GM21423 (cell line): ENCODE measurements around the gene ZNF385A.

Experiments
- ATAC-seq: cut with Tn5 transposase; IDR thresholded peaks from one replicate; pipeline ENCODE4 v1.9.1; 2021; ENCODE audit warnings: mild to moderate bottlenecking, moderate library complexity; ENCODE audit not compliant: unreplicated experiment

ZNF385A gene

DNA sequence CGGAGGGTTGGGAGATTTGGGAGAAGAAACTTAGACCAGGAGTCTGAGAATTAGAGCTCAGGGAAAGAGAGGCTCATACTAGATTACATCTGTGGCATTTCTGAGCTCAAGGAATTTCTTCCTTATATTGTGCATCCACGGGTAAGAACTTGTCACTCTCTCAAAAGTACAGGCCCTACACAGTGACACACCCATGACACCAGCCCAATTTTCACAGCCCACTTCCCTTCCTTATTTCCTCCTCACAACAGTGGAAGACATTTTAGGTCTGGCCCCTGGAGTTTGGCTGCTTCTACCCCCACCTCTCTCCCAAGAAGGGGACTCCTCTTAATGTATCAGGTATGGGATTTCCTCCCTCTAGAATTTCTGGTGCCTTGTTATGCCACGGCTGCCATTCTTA is 9.2 kb upstream of the ZNF385A start:
- no peak for ATAC-seq

DNA sequence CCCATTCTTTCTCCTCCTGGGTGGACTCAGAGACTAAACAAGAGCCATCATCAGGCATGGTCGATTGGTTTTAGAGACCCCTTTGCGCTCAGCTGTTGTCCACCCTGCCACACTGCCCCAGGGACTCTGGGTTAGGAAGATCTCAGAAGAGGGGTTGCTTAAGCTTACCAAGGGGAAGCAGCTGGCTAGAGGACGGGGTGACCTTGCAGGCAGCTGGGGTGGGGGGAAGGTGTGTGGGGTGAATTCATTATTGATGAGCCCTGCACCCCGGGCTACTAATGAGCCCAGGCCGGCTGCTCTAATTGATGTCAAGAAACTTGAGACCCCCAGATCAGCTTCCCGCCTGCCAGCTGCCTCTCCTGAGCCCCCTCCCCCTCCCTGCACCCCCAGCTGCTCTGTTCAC is 8.7 kb upstream of the ZNF385A start:
- ATAC-seq = no peak

DNA sequence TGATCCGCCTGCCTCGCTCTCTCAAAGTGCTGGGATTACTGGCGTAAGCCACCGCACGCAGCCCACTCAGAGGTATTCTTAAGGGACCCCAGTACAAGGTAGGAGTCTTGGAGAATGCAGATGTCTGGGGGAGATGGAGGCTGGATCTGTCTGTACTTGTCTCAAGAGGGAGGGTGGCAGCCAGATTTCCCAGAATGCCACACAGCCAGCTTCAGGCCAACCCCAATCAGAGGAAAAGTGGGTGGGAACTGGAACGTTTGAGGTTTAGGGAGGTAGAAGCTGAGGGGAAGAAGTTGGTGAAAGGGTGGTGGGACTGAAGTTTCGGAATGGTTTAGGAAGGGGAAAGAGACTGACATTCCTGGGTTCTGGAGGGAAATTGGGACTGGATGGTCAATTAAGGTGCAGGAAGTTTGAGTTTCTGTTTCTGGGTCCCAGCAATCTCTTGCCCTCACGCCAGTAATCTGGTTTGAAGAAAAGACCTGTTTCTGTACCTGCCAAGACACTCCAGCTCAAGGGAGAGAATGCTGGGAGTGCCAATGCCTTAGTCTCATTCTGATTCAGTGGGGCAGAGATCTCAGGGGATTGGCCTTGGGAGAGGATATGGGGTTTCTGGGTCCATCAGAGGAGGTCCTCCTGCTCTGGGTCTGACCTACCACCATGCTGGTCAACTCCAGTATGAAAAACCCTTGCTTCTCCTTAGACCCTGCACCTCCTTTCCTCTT is 8.1 kb upstream of the ZNF385A start:
- no peak for ATAC-seq

DNA sequence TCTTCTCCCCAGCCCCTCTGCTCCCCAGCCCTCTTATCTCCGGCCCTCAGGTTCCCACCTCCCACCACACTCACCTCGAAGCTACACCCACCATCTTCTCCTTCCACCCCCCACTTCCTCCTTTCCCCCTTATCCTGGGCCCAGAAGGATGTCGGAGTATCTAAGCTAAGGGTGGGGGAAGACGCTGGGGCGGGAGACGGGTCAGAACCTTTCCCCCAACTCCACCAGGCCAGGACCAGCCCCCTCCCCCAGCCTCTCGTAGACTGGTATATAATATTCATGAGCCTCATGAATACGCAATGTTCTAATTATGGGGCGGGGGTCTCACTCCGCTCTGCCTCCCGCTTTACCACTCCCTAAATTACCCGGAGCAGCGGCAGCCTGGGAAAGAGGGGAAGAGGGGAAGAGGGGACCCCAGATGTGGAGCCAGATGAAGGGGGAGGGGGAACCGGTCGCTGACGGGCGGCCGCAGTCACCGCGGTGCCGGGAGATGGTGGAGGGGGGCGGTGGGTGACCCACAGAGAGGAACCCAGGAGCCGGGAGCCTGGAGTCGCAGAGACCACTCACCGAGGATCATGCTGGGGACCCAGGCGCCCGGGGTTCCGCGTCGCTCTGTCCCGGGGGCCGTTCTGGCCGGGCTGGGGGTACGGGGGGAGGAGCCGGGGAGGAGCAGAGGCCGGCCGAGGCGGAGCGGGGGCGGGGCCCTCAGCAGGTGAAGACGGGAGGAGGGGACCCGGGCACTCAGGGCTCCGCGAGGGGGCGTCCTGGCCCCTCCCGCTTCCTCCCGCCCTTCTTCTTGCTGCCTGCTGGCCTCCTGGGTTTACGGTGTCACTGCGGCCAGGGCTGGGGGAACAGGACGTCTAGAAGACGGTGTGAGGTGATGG is 6.4 kb upstream of the ZNF385A start:
- ATAC-seq = no peak

DNA sequence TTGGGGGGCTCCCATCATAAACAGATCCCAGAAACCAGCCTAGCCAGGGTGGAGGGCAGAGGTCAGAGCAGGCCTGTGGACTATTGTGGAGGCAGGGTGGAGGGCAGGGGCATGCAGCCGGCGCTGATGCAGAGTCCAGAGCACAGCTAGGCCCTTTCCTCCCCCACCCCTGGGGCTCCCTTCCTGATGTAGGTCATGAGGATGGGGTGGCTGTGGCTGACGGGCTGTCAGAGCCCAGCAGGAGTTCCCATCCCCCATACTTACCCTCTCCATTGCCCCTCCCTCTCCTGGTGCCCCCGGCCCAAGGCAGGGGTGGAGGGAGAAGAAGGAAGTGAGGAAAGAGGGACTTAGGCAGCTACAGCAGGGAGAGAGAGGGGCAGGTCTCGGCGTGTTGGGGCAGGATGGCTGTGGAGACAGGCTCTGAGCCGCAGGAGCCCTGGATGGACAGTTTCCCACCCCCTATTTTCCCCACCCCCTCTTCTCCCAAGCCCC is 5.7 kb upstream of the ZNF385A start:
- no peak for ATAC-seq

DNA sequence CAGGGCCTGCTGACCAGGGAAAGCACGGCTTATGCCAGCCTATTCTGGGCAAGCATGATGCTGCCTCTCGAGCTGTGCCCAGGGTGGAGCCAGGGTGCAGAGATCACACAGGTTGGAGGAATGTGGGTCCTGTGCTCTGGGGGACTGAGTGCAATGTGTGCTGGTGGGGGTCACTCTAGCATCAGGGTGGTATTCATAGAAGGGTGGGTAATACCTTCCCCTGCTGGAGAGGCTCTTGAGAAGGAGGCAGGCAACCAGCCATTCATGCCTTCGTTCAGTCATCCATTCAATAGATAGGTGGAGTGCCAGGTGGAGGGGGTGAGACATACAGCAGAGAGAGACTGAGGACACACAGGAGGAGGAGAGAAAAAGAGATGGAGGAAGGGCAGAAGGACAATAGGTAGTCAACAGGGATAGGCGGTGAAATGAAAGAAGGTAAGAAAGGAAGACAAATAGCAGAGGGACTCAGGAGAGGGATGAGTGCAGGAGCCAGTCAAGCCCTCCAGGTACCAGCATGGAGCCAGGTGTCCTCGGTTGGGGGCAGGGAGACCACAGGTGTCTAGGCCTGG is 5.2 kb upstream of the ZNF385A start:
- no peak for ATAC-seq

DNA sequence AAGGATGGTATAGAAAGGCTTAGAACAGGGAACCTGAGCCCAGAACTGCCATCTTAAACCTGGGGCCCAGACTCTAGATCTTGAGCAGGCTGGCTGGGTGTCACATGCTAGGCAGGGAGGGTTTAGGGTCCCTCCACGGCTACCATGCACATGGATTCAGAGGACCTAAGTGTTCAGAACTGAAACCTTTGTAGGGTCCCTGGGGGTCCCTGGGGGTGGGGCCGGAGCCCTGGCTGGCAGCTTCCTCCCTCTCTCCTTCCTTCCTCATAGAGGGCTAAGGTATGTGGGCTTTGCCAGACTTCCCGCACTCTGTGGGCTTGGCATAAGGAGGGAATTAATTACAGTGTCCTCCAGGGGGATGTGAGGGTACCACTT is 4.6 kb upstream of the ZNF385A start:
- no peak for ATAC-seq

DNA sequence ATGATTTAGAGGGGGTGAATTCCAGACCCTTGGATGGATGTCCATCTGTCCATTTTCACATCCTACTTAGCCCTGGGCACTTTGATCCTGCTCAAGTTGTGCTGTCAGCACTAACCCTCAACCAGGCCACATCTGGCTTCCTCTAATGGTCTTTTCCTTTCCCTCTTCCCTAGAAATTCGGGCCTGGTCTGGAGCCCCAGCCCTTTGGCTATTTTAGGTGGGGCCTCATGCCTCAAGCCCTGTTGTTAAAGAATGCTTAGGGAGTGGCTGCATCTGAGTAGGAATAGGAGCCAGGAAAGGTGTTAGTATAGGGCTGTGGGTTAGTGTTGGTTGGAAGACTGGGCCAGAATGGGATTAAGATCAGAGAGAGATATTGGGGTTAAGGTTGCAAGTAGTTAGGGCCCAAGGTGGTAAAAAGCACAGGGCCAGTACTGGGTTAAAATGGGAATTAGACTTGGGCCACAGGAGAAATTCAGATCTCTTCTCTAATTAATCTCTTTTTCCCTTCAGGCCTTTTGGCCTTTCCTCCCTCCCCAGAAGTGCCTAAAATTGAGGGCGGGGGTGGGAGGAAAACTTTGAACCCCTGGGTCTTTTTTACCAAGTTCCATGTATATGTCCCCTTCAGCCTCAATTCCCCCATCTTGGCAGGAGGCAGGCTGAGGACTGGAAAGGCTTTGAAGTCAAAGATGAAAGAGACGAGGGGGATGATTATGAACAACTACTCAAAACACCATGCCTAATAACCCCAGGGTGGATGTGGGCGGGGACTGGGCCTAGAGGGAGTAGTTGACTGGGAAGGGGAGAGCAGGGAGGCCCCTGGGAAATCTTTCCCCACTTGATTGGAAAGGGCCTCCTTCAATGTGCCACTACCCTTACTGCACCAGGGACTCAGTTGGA is 4.0 kb upstream of the ZNF385A start:
- no peak for ATAC-seq

DNA sequence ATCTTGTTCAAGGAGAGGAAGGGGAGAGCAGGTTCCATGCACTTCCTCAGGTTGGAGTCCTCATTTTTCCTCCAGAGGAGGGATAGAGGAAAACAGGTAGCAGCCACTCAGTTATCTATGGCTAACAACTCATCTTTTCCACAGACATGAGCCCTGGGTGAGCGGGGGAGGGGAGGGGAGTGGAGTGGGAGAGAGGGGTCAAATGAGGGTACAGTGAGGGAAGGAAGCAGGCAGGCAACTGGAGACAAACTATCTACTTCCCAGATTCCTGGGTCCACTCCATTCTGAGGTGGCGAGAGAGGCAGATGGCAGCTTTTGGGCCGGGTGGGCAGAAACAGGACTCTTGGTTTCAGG is 2.6 kb upstream of the ZNF385A start:
- no peak for ATAC-seq

DNA sequence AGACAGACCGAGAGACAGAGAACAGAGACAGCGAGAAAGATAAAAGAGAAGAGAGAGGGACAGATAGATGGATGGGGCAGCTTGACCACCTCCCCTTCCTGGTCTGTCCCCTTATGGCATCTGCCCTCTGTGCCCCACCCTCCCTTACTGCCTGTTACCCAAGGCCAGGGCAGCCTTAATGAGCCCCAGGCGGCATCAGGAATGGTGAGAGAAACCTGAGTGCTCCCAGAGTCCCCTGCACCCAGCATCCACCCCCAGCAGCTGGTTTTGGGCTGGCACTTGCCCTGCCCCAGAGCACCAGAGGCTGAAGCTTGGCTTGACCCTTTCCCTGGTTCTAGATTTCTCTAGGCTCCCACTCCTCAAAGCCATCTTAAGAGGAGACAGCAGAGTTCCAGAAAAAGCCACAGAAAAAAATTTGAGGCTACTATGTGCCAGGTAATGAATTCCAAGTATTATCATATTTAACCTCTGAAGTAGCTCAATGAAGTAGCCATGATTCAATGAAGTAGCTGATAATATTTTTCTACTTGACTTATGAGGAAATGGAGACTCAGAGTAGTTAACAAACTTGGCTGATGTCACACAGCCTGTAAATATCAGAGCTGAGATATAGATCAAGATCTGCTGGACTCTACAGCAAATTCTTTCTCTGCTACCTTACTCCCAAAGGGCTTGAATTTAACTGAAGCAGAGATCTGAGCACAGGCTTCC is 2.0 kb upstream of the ZNF385A start:
- no peak for ATAC-seq

DNA sequence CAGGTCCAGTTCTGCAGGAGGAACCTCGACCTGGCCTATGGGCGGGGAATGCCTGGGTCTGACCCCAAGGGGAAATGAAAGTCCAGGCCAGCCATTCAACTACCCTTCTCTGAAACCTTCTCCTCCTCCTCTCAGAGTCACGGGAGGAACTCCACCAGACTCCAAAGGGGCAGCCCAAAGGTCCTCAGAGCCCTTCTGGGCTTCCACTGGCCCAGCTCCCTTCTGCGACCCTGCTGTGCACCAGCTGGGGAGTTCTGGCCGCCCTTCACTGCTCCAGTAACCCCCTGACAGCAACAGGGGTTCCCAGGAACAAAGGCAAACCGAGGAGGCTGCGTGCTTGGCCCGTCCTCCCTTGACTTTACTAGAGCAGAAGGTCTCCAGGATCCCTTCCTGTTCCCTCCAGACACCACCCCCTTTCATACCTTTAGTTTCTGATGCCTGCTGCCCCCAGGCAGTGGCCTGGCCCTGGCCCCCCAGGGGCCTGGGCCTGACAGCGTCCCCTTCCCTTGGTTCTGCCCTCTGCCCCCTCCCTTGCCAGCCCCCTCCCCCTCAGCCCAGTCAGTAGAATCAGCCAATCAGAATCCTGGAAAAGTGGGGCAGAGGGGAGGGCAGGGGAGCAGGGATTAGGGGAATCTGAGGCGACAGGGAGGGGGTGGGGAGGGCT is 850 bp upstream of the ZNF385A start:
- no peak for ATAC-seq

DNA sequence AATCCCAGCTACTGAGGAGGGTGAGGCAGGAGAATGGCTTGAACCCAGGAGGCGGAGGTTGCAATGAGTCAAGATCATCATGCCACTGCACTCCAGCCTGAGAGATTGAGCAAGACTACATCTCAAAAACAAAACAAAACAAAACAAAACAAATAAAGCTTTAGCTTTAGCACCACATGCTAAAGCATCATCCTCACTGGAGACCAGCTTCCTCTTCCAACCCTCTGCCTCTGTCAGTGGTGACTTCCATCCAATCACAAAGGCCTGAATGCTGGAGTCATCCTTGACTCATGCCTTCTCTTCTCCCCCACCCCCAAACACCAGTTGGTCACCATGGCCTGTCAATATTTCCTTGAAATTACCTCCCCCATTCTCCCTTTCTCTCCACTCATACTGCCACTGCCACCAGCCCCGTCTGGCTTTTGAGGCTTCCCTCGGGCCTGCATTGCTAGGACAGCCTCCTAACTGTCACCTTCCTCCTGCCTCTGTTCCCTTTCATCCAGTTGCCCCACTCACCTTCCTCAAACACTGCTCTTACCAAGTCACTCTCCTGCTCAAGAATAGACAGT is 1.4 kb downstream of the ZNF385A start:
- ATAC-seq = no peak

DNA sequence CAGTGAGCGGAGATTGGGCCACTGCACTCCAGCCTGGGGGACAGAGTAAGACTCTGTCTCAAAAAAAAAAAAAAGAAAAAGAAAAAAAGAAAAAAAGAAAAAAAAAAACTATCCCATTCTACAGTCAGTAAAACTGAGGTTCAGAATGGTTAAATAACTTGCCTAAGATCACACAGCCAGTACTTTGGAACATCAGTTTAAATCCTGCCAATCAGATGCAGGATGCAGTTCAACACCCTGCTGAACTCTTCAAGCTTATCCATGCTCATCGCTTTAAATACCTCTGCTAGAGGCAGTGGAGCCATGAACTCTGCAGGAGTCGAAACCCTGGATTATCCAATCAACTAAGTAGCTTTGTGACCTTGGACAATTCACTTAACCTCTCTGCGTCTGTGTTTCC is 3.4 kb downstream of the ZNF385A start:
- no peak for ATAC-seq

DNA sequence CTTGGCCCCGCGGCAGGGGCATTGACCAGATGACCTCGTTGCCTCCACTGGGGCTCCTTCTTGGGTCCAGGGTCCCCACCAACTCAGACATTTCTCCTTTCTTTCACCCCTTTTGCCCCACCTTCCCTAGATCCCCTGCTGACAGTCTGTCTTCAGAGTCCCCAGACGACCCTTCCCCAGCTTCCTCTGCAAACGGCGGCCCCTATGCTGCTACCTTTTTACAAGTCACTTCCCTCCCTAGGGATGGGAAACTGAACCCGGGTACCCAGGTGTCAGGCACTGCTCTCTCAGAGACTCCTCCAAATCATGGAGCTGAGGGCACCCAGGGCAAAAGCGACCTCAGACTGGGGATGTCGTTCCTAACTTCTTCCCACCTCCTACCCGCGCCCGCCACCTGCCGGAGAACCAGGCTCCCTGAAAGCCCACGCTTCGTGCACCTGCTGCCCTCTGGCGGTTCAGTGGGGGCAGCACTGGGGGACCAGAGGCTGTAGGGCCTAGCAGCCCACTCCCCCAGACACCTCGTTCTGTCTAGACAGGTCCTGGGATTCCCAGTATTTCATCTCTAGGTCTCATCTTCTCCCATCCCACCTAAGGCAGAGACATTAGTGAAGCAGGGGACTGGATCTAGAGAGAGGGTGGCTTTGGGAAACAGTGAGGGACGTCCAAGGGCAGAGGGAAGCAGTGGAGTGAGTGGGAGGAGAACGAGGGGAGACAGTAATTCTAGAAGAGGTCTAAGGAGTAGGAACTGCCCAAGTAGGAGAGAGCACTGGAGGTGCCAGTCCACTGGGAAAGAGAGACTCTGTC is 4.9 kb downstream of the ZNF385A start:
- peak; percentile 80 for ATAC-seq

DNA sequence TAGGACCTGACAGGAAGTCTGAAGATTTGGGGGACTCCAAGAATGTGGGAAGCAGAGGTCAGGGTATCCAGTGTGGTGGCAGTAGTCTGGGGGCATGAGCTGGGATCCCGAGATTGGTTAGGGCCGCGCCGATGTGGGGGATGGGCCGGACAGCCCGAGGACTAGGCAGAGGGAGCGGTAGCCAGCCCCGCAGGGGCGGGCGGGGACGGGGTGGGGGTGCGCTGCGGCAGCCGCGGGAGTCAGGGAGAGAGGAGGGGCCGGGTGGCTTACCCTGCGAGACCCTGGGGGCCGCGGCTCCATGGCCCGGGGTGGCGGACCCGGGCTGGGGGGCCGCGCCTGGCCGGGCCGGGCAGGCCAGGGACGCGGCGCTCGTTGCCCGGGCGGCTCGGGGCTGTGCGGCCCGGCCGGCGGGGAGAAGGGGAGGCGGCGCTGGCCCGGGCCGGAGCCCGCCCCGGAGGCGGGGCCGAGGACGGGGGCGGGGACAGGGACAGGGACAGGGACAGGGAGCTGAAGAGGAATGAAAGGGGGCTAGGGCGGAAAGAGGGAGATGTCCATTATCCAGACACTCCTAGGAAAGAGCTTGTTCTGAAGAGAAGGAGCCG is 5.6 kb downstream of the ZNF385A start:
- no peak for ATAC-seq

DNA sequence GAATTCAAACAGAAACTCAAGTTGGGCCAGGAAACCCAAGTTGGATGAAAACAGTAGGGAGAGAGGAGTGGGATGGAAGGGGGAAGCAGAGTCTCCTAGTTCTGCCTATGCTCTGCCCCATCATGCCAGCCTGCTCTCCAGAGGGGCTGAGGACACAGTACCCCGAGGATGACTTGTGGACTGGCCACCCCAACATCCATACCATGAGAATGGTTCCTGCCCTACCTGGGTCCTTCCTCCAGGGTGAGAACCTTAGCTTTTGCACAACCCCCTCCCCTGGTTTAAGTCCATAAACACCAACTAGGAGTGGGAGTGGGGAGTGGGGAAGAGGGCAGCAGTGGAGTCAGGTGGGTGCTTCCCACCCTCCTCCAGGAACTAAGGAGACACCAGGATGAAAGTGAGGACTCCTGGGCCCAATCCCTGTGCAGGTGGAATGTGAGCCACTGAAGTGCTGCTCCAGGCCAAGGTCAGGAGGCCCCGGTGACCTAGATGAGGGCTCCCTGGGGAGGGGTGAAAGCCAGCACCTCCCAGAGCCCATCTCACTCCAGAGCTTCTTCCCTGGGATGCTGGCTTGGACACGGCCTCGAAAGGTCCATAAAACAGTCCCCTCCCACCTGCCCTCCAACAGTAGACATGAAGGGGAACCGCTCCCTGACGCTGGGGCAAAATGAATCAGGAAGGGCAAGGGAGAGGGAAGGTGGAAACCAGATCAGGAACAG is 6.6 kb downstream of the ZNF385A start:
- no peak for ATAC-seq

DNA sequence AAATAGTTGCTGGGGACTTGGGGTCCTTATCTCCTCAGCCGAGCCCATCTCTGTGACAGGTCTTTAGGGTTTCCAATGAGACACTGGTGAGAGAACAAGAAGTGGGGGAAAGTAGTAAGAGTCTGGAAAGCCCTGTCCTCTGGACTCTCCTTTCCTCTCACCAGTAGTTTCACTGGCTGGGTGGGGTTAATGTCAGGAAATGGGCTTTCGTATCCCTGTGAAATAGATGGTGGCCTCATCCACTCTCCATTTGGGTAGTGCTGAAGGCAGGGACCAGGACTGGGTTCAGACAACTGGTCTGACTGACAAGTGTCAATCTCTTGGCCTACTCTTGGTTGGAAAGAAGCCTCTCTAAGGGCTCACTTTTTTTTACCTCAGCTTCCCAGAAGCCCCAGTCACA is 7.5 kb downstream of the ZNF385A start:
- no peak for ATAC-seq

DNA sequence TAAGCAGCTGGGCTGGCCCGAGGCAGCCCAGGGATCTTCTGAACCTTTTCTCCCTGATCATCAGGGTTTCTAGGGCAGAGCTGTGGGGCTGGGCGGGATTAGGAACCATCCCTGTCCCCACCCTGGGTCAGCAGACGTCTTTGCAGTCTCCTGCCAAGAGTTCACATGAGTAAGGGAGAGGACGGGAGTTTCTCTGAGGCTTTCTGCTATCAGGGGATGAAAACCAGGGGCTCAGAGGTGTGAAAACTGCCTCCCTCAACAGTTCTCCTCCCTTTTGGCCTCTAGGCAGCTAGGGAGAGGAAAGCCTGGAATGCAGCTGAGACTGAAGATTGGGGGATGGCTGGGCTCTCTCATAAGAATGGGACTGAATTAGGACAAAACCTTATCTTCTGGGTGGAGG is 7.9 kb downstream of the ZNF385A start:
- ATAC-seq = no peak
